A549 (cell line): ENCODE data around the gene KLHDC1. TPM values are rescaled to one million over a fixed set of nuclear protein-coding genes. Genes with fewer than 3 reads are reported as not detected.
"Not testable (repeated sequence)": the region's sequence is repeated elsewhere in the genome, so short reads cannot be mapped to it uniquely, and the experiment has no call there.

Source experiments
- ATAC-seq, 2 experiments: fragments of 200-7000 bp in 1 of 2; fragments of >200 bp in 1 of 2; cut with Nextera tagmentation in 1 of 2; cut with Tn5 transposase in 1 of 2; 3 replicates each; pipeline versions ENCODE4 v1.8.0 to v1.9.1; 2018 to 2020; ENCODE audit warnings: mild to moderate bottlenecking in 1 of 2, moderate library complexity in 1 of 2
- CTCF ChIA-PET: fragments of 300-600 bp; sonication (Branson Sonifier 250); formaldehyde crosslinking; extraction: SDS; loops from one replicate; lab custom pipeline; 2021; ENCODE audit warnings: antibody characterized with exemption, inconsistent platforms; lab: Yijun Ruan, JAX
- POLR2A ChIA-PET: fragments of 350-600 bp; formaldehyde crosslinking; extraction: SDS; loops from one replicate; lab custom pipeline; 2021; ENCODE audit warnings: antibody characterized with exemption, inconsistent platforms; lab: Yijun Ruan, JAX
- DNase-seq, 2 experiments: peaks; one replicate each; pipeline versions ENCODE4 v3.0.0 to v3.0.0-alpha.2; 2011 to 2016; ENCODE audit warnings: low read depth in 1 of 2, low spot score in 1 of 2
- FAIRE-seq: peaks from 2 replicates; lab custom pipeline; 2011; peaks lifted over from hg19 to GRCh38; lab: Jason Lieb, UNC
- H3K27ac ChIP-seq, 2 experiments: fragments of >200 bp; sonication (Bioruptor Twin); formaldehyde crosslinking; 3 replicates each; pipeline ENCODE4 v1.5.1; 2016 to 2017
- H3K4me1 ChIP-seq: fragments of >200 bp; sonication (Bioruptor Twin); formaldehyde crosslinking; 3 replicates; pipeline ENCODE4 v1.6.1; 2016
- H3K4me2 ChIP-seq: fragments of >200 bp; sonication (Bioruptor Twin); formaldehyde crosslinking; 3 replicates; pipeline ENCODE4 v1.6.1; 2016
- H3K4me3 ChIP-seq: fragments of >200 bp; sonication (Bioruptor Twin); formaldehyde crosslinking; 3 replicates; pipeline ENCODE4 v1.5.1; 2016
- H3K9me3 ChIP-seq: fragments of >200 bp; sonication (Bioruptor Twin); formaldehyde crosslinking; 3 replicates; pipeline ENCODE4 v1.6.1; 2016
- CEBPB ChIP-seq, 2 experiments: fragments of >200 bp in 1 of 2; sonication (Bioruptor Twin) in 1 of 2; formaldehyde crosslinking in 1 of 2; IDR thresholded peaks; 2 replicates each; pipeline ENCODE4 v1.6.1; 2012 to 2016
- CHD2 ChIP-seq: fragments of 150-350 bp; IDR thresholded peaks from 2 replicates; pipeline ENCODE4 v1.6.1; 2014; ENCODE audit warnings: low read length; ENCODE audit not compliant: partially characterized antibody
- CTCF ChIP-seq: fragments of >200 bp; sonication (Bioruptor Twin); formaldehyde crosslinking; IDR thresholded peaks from 3 replicates; pipeline ENCODE4 v1.5.1; 2016
- EHF ChIP-seq: fragments of 250-450 bp; sonication (Bioruptor Pico); IDR thresholded peaks from 2 replicates; pipeline ENCODE4 v1.5.0; 2020; ENCODE audit warnings: mild to moderate bottlenecking
- ELK1 ChIP-seq: fragments of 150-350 bp; IDR thresholded peaks from 2 replicates; pipeline ENCODE4 v1.6.1; 2014; ENCODE audit warnings: low read depth, mild to moderate bottlenecking, low read length
- EP300 ChIP-seq, 2 experiments: fragments of >200 bp; sonication (Bioruptor Twin); formaldehyde crosslinking; IDR thresholded peaks; 2 replicates in 1 of 2; 3 replicates in 1 of 2; pipeline ENCODE4 v1.6.1; 2016 to 2017
- HEYL ChIP-seq: fragments of 250-450 bp; sonication (Bioruptor Pico); IDR thresholded peaks from 2 replicates; pipeline ENCODE4 v1.8.0; 2021; ENCODE audit warnings: mild to moderate bottlenecking, moderate library complexity
- HOXA7 ChIP-seq: fragments of 250-450 bp; sonication (Bioruptor Pico); IDR thresholded peaks from 2 replicates; pipeline ENCODE4 v1.5.0; 2020; ENCODE audit warnings: mild to moderate bottlenecking, moderate library complexity
- JUNB ChIP-seq: fragments of >200 bp; sonication (Bioruptor Twin); formaldehyde crosslinking; IDR thresholded peaks from 2 replicates; pipeline ENCODE4 v1.6.1; 2016
- MAFK ChIP-seq: fragments of 450-650 bp; IDR thresholded peaks from 2 replicates; pipeline ENCODE4 v1.6.1; 2014; ENCODE audit not compliant: partially characterized antibody
- MAX ChIP-seq: IDR thresholded peaks from 2 replicates; pipeline ENCODE4 v1.6.1; 2012
- NR3C1 ChIP-seq: fragments of >200 bp; sonication (Bioruptor Twin); formaldehyde crosslinking; IDR thresholded peaks from 3 replicates; pipeline ENCODE4 v1.6.1; 2017
- PBX3 ChIP-seq: IDR thresholded peaks from 2 replicates; pipeline ENCODE4 v1.6.1; 2012
- PHF8 ChIP-seq: fragments of 200-600 bp; sonication (generic); IDR thresholded peaks from 2 replicates; pipeline ENCODE4 v1.6.1; 2016; ENCODE audit warnings: low read depth, mild to moderate bottlenecking, antibody characterized with exemption, moderate library complexity, borderline replicate concordance
- POLR2AphosphoS2 ChIP-seq: conservative IDR thresholded peaks from 2 replicates; pipeline ENCODE4 v1.6.1; 2012; ENCODE audit warnings: low read length, improper control_type of control experiment, inconsistent platforms
- RARB ChIP-seq: fragments of 250-450 bp; sonication (Bioruptor Pico); IDR thresholded peaks from 2 replicates; pipeline ENCODE4 v1.8.0; 2021; ENCODE audit warnings: mild to moderate bottlenecking, moderate library complexity
- REST ChIP-seq: fragments of 200-600 bp; sonication (generic); IDR thresholded peaks from 2 replicates; pipeline ENCODE4 v1.6.1; 2016; ENCODE audit warnings: antibody characterized with exemption, mild to moderate bottlenecking, moderate library complexity
- TP53 ChIP-seq: fragments of 250-450 bp; sonication (Bioruptor Pico); IDR thresholded peaks from 2 replicates; pipeline ENCODE4 v1.5.0; 2021; ENCODE audit warnings: mild to moderate bottlenecking, moderate library complexity
- ZC3H11A ChIP-seq: fragments of 450-650 bp; IDR thresholded peaks from 2 replicates; pipeline ENCODE4 v1.6.1; 2014; ENCODE audit warnings: antibody characterized with exemption, mild to moderate bottlenecking
- ZFP36 ChIP-seq: fragments of 450-650 bp; IDR thresholded peaks from 2 replicates; pipeline ENCODE4 v1.6.1; 2014; ENCODE audit warnings: borderline replicate concordance; ENCODE audit not compliant: partially characterized antibody
- ZSCAN20 ChIP-seq: fragments of 250-450 bp; sonication (Bioruptor Pico); IDR thresholded peaks from 2 replicates; pipeline ENCODE4 v1.8.0; 2022; ENCODE audit warnings: mild to moderate bottlenecking, moderate library complexity
- WGBS: methylation state at CpG from one replicate; pipeline ENCODE4 v1.1.6; 2017; ENCODE audit errors: missing lambda C conversion rate; 5-methylcytosine and 5-hydroxymethylcytosine counted together
- polyA plus RNA-seq, 4 experiments: library from polyadenylated mRNA; depleted of rRNA in 3 of 4; stranded (reverse); fragments of >200 nt; fragmentation: RNase III in 1 of 4; extraction: RNeasy Plus Mini Kit Qiagen cat#74134 plus additional on column Dnase treatment in 1 of 4; gene quantifications; 2 replicates in 3 of 4; 3 replicates in 1 of 4; pipeline ENCODE4 v1.2.3, GENCODE V29; 2011 to 2017

The KLHDC1 gene
- polyA plus RNA-seq, 2 of the 4 experiments (the other 2 are of a cell fraction), result 0.74 to 1.1 TPM

- H3K27ac ChIP-seq, result no peak overlapping the region
- FAIRE-seq (no peak), DNase-seq (no peak), ATAC-seq (no peak)
- POLR2A ChIA-PET, result no interaction called here
- no peaks in the 10 kb centered on the region for H3K9me3 ChIP-seq
- CTCF ChIA-PET, result interaction anchor here (1.2 to 2.3 kb wide), 2 partner anchors 13 to 19 kb away, joined by 3 to 5 read pairs; partner anchors contain the start of gene DNAAF2
- TF ChIP-seq CHD2, result no peak
- TF ChIP-seq MAFK, result peak; percentile 90
- 92% methylated on average over 3 of the region's 3 CpGs for WGBS
- no peak overlapping the region for H3K4me3 ChIP-seq
- peaks cover 12% of the 10 kb centered on the region for H3K4me1 ChIP-seq
- no peak overlapping the region for H3K4me2 ChIP-seq
Observed at GRCh38 chr14:49654511-49654910, 38.4 kb upstream of the KLHDC1 start.

GRCh38 chr14:49657500-49657899 lies 35.4 kb upstream of the KLHDC1 start:
- POLR2A ChIA-PET, H3K9me3 ChIP-seq, FAIRE-seq, H3K4me3 ChIP-seq, H3K27ac ChIP-seq, DNase-seq, H3K4me2 ChIP-seq: not testable (repeated sequence)
- ATAC-seq, result peak in 1 of 2 experiments; percentile 20; a peak in 1 of 6 replicates
- CTCF ChIA-PET, result interaction anchor here (1.1 to 4.1 kb wide), 2 partner anchors 23 to 30 kb away, joined by 4 to 16 read pairs; partner anchors contain the start of genes DNAAF2 and POLE2
- peaks cover 21% of the 10 kb centered on the region for H3K4me1 ChIP-seq
- 80% methylated on average over 6 of the region's 6 CpGs for WGBS

- 10% methylated on average over 2 of the region's 2 CpGs for WGBS
- DNase-seq (peak in 1 of 2 experiments; percentile 29), FAIRE-seq (no peak), ATAC-seq (peak; percentile 43 to 76; a peak in 4 of 6 replicates)
- Histone ChIP-seq H3K4me1 (peaks cover 21% of the 10 kb centered on the region), H3K9me3 (no peaks in the 10 kb centered on the region), H3K27ac (no peak overlapping the region; a peak in 1 of 6 replicates), H3K4me3 (no peak overlapping the region), H3K4me2 (peak overlapping the region; percentile 18; the same call in 2 of the 3 replicates)
- TF ChIP-seq MAX (no peak), CEBPB (IDR thresholded peaks at IDR 0.05) (peak in 1 of 2 experiments; percentile 76; a peak in 2 of 4 replicates)
- POLR2A ChIA-PET, result no interaction called here
- CTCF ChIA-PET, result interaction anchor here (1.4 to 4.1 kb wide), 2 partner anchors 18 to 25 kb away, joined by 4 to 16 read pairs; partner anchors contain the start of gene DNAAF2
Observed at GRCh38 chr14:49659526-49660455, 33.1 kb upstream of the KLHDC1 start.

GRCh38 chr14:49670475-49670874 lies 22.4 kb upstream of the KLHDC1 start:
- POLR2A ChIA-PET, result no interaction called here
- CTCF ChIA-PET, result interaction anchor here (1.4 kb wide), 1 partner anchor 36 kb away, joined by 3 read pairs; no protein-coding TSS in a partner anchor

More at GRCh38 chr14:49670475-49670874, 22.4 kb upstream of the KLHDC1 start:
- FAIRE-seq, result no peak
- no peak overlapping the region for H3K4me2 ChIP-seq
- no peaks in the 10 kb centered on the region for H3K4me1 ChIP-seq
- no peak for TF ChIP-seq ZC3H11A
- TF ChIP-seq REST, result no peak
- TF ChIP-seq PBX3, result no peak
- TF ChIP-seq EP300 (IDR thresholded peaks at IDR 0.05), result no peak
- TF ChIP-seq ZFP36, result no peak
- TF ChIP-seq RARB (CRISPR knock-in tag), result no peak
- TF ChIP-seq POLR2AphosphoS2, result no peak
- no peak for TF ChIP-seq ELK1
- TF ChIP-seq EHF, result no peak
- no peak for TF ChIP-seq TP53 (CRISPR knock-in tag)
- no peak for TF ChIP-seq HEYL (CRISPR knock-in tag)
- TF ChIP-seq CTCF, result no peak
- no peak for TF ChIP-seq ZSCAN20 (CRISPR knock-in tag)
- no peak for TF ChIP-seq JUNB
- no peak for TF ChIP-seq NR3C1
- TF ChIP-seq PHF8, result no peak
- TF ChIP-seq HOXA7 (CRISPR knock-in tag), result no peak
- DNase-seq, result no peak
- no peak overlapping the region for H3K4me3 ChIP-seq
- no peaks in the 10 kb centered on the region for H3K9me3 ChIP-seq
- no peak overlapping the region for H3K27ac ChIP-seq
- ATAC-seq, result no peak
